GOT3 (cell line): Measurements from ENCODE around the gene CDH18.

Source experiments
- DNase-seq: peaks from one replicate; lab custom pipeline; 2025; ENCODE audit warnings: mixed read lengths; lab: John Stamatoyannopoulos, UW

Gene CDH18

DNA sequence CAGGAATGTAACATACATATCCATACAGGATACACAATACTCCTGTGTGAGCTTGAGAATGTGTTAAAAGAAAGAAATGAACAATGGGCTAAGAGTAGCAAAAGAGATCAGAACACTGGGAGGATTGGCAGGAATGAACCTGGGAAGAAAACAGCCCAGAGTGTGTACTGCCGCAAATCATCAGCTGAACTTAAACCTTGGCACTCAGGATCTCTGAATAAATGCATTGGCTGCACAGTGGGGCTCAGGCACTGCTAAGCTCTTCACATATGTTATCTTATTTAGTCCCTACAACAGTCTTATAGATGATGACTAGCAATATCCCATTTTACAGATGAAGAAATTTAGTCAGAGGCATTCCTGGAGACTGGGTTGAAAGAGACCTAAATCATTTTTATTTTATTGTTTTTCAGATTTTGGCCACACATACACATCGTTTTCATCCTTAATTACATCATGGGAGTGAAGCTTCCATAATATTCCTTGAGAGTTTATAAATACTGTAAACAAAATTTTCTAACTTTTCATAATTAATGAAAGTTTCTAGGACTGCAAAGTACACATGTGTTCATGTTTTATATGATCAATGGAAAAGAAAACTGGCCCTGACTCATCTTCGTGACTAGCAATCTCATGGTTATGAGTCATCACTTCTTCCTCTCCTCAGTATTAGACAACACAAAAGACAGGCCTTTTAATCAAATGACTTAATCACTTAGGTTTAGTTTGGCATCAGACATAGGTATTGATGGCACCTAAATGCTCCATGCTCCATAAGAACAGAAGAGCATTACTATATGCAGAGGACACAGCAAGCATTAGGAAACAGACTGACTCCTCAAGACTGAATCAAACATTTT lies 59.2 kb downstream of the CDH18 start:
- no peak for DNase-seq

DNA sequence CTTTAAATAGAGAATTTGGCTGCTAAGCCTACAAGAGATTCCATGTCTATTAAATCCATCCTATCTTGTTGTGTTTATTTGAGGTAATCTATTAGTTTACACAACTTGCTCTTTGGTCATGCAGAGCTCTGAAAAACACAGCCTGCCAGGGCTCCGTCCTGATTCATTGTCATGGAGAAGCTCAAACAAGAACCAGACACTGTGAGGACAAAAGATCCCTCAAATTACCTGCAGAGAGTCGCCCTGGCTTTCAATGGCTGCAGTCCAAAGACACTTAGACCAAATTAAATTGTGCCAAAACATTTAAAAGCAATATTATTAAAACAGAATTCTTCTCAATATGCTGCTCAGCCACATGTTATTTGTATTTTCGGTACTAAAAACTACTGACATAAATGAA lies 60.1 kb downstream of the CDH18 start:
- DNase-seq, result no peak

DNA sequence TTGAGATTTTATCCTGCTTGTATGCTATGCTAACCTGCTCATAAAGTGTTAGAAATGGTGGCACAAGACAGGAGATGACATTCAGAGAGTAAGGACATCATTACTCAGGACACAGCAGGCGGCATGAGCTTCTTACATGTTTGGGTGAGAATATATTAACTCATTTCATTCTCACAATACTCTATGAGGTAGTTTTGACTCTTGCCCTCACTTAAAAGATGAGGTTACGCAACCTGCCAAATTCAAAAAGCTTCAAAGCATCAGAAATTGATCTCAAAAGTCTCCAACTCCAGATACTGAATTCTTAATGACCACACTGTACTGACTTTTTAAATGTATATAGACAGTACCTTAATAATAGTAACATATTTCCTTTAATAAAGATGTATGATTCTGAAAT lies 60.8 kb downstream of the CDH18 start:
- DNase-seq, result no peak

DNA sequence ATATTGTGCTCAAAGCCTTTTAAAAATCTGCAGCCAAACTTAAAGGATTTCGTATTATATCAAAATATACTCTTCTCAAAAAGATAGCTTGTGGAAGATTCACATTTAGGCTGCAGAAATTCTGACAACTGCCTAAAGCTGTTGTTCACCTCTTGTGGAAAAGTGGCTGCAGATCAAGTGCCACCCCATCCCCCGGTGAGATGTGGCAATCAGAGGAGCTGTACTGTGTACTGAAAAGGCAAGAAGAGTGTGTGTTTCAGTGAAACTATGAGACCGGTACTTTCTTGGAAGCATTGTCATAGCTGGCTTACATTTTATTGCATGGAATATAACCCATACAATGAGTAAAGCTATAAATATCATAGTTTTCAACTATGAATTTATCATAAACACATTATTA lies 64.3 kb downstream of the CDH18 start:
- no peak for DNase-seq

DNA sequence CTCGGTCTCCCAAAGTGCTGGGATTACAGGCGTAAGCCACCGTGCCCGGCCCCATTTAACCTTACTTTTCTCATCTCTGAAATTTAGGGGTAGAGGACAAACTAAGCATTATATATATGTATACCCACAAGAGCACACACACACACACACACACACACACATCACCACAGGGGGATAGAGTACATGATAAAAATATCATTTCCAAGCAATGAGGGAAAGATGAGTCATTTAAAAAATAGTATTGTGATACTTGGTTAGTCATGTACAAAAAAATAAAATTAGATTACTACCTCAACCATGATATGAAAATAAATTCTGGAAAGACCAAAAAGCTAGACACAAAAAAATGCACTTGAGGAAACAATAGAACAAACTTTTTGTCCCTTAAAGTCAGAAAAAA lies 67.2 kb downstream of the CDH18 start:
- no peak for DNase-seq

DNA sequence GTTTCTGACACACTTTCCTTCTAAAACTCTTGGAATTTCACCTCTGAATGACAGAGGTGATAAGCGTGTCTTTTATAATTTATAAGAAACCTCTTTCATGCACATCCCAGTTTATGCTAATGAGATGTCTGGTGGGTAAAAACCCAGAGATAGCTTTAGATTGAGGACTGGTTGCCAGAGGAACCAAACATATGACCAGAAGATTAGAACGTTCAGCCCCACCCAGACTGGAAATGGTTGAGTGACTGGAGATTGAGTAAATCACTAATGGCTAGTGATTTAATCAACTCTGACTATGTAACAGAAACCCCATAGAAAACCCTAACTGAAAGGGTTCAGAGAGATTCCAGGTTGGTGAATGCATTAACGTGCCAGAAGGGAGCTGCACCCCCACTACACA lies 69.2 kb downstream of the CDH18 start:
- no peak for DNase-seq

DNA sequence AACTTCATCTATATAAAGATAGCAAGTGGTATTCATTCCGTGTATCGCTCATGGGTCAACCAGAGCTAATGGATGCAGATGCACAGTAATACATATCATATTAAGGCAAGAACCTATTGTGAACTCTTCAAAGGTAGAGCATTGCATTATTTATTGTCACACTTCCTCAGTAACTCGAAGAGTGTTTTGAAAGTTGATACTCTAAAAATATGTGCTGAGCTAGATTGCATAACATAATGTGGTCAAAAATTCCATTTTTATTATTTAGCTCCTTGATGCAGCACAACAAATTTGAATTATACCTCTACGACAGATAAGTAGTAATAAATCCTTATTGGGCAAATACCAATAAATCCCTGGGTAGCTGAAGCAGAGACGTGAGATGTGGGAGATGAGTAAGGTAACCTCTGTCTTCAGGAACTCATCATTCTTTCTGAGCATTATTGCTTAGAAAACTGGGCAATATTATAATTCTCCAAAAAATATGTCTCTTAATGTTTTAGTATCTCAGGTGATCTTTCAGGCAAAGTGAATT lies 70.3 kb downstream of the CDH18 start:
- DNase-seq, result no peak

DNA sequence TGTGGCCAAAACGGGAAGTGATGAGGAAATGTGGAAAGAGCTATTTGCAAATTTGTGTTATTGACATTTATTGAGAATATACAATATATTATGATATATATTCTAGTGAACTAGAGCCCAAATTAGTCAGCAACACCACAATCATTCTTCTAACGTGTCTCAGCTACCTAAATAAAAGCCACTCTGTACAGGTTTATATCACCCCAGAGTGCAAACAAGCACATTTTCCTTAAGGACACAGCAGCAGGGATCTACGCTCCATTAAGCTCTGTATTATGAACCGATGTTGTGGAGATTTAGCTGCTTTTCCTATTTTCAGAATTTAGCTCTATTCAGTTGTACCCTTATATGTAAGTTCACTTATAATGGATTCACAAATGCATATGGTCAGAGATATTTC lies 77.9 kb downstream of the CDH18 start:
- no peak for DNase-seq

DNA sequence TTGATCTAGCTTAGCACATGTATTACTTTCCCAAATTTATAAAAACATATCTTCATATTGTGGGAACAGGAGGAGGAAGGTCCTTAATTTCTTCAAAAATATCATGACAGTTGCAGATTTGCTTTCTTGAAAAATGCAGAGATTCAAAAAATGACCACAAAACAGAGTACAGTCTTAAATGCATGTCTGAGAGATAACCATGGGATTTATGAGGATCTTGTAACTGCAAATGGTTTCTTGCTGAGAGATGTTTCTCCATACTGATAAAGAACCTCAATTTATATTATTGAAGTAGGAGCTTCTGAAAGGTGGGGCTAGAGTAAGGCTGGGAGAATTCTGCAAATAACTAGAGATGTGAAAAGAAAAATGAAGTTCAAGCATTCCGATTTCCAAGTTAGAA lies 83.2 kb downstream of the CDH18 start:
- no peak for DNase-seq

DNA sequence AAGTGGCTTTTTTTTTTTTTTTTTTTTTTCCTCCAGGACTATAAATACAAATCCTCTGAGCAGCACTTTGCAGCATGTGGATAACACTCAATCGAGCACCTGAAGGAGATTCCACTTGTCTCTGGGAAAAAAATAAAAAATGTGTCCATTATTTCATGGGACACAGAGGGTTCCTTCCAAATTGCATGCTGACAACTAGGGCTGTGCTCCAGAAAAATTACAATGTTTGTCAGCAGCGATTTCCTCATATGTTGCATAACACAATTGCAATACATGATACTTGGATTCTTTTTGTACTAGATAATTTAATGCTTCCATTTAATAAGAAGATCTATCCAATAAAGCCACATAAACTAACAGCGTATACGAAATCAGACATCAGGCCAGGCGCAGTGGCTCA lies 84.4 kb downstream of the CDH18 start:
- DNase-seq, result no peak

DNA sequence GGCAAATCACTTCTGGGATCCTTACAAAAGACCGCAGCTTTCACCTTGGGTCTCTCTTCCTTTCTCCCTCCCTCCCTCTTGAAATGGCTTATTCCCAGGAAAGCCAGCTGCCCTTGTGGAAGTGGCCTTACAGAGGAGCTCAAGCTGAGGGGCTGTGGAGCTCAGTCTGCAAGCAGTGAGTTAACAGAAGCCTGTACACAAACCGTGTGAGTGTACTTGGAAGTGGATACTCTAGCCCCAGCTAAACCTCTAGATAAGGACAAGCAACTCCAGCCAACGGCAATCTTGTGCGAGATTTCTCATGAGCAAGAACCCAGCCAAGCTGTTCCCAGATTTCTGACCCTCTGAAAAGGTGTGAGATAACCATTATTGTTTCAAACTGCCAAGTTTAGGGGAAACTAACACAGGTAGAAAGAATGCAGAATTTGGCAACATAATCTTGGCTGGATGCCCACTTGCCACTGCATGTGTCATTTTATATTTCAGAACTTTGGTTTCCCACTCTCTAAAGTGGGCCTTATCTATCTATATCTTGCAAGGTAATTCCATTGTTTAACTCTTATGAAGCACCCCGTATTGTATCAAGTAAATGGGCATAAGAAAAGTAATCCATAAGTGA lies 85.6 kb downstream of the CDH18 start:
- no peak for DNase-seq

DNA sequence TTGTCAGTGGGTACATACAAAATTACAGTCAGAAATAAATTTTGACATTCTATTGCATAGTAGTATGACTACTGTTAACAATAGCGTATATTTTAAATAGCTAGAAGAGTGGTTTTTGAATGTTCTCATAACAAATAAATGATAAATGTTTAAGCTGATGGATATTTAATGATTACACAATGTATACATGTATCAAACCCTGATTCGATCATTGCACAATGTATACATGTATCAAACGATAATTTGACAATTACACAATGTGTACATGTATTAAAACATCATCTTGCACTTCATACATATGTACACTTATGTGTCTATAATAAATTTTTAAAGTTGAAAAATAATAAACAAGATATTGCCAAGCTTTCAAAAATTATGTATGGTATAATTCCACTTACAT lies 87.7 kb downstream of the CDH18 start:
- no peak for DNase-seq

DNA sequence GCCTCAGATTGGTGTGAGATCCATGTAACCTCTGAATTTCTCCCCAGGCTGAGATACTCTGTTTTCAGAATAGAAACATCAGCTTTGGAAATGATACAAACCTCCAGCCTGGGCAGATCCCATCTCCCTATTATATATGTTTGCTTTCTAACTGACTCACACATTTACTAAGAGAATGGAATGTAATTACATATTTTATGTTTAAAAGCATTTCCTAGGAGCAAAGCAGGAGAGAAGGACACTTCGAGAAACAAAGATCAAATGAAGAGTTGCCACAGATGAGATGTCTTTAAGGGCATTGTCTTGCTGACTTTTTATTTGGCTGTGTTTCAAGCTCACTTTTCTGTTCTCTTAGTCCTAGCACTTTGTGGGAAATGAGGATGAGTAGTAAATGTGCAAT lies 96.3 kb downstream of the CDH18 start:
- DNase-seq, result no peak

DNA sequence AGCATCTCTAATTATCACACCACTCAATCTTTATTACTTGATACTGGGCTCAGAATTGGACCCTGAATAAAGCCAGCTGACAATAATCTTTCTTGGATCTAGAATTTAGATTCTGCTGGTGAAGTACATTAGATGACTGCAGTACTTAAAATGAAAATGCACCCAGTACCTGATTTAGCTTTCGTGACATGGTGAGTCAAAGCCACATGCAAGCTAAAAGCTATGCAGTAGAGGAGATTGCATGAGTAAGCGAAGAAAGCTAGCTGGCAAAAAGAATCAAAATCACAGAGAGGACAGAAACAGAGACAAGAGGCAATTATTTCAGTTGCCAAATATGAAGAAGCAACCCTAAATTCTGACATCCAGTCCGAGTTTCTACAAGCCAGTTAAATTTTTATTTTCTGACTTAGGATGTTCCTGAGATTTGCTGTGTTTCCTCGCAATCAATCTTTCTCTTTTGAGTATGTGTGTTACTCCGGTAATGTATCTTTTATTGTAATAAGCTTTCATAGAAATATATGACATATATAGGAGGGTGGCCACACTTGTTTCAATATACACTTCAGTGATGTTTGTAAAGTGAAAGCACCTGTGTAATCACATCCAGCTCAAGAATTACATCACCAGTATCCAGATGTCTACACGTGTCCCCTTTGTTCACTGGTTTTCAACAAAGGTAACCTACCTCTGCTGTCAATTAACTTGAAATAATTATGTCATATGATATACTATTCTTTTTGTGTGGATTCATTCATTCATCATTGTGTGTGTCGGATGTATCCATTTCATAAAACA lies 101.7 kb downstream of the CDH18 start:
- no peak for DNase-seq

DNA sequence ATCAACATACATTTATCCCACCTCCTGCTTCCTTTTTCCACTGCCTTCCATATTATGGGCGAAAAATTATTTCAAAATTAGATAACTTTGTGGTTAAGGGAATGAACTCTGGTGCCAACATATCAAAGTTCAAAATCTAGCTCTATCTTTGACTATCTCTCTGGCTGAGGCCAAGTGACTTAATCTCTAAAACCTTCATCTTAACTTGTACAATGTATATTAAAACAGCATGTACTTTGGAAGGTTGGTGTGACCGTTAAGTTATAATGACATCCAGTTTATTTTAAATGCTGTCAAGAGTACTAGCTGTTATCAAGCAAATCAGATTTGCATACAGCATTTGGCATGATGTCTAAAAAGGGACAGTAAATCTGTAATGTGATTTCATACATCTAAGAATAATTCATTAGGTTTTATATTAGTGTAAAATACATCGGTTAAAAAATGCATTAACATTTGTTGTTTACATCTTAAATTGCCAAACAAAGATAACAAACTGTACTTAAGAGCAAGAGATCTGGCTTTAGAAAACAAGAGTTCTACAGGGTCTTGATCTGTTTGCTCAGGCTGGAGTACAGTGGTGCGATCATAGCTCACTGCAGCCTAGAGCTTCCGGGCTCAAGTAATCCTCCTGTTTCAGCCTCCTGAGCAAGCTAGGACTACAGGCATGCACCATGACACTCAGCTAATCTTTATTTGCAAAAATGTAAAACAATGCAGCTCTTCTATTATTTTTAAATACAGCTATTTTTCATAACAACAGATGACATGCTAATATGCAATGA lies 102.8 kb downstream of the CDH18 start:
- no peak for DNase-seq

DNA sequence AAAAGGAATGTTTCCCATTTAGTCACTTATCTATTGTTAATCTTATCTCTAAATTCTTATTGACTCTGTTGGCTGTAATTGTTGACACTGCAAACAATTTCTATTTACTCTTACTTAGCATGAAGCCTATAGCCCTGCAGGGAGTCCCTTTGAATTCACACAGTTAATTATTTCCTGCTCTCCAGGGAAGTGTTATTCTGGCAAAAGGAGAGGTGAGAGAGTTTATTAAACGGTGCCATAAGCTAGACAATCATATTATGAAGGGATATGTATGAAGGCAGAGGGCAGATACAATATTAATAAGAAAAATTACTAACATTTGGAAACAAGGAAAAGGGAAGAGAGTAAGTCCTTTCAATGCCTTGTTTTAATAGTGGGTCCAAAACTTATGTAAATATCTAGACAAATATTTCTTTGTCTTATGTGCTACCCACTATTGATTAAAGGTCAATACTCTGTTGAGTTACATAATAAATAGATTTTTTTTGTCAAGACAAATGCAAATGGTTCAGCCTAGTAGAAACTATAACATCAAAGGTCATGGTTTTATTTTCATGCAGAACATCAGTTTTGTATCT lies 107.1 kb downstream of the CDH18 start:
- DNase-seq, result no peak

DNA sequence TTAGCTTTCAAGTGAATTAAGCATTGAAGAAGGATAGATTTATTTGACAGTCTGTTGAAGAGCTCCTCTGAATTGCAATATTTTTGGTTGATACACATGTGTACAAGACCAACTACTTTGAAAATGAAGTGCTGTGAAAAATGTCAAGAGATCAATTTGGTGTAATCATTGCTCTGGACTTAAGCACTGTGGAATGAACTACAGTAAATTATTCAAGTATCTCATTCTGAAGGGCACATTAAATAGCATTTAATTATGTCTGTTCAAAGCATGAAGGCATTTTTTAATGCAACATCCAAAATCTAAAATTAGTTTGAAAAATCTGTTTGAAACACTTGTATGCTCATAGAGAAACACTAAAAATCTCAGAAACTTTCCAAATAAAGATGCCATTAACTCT lies 107.5 kb downstream of the CDH18 start:
- DNase-seq, result no peak

DNA sequence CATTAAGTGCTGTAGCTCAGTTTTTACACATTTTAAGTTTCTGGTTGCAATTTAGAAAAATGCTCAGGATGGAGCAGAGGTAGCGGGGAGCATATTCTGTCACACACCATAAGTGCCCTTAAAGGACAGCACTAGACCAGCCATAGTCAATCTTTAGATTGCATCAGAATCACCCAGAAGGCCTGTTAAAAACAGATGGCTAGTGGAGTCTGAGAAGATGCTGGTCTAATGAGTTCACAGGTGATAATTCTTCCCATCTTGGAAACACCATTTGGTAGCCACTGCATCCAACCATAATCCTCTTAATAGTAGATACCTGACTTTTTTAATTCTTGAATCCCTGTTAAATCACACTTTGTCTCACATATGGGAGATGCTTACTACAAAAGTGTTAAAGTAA lies 113.2 kb downstream of the CDH18 start:
- no peak for DNase-seq

DNA sequence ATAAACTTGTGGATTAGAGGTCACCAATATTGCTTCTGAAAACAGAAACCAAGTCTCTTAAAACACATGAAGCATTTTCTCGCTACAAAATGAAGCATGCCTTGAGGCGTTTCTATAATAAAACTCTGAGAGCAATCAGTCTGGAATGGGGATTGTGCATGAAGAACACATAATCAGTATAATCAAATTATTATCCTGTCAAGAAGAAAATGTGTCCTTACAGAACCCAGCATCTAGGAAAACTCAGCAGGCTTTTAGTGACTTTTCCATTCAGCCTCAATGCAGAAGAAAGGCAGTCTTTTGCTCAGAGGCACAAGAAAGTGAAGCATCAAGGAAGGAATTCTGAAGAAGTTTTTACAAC lies 121.9 kb downstream of the CDH18 start:
- no peak for DNase-seq

DNA sequence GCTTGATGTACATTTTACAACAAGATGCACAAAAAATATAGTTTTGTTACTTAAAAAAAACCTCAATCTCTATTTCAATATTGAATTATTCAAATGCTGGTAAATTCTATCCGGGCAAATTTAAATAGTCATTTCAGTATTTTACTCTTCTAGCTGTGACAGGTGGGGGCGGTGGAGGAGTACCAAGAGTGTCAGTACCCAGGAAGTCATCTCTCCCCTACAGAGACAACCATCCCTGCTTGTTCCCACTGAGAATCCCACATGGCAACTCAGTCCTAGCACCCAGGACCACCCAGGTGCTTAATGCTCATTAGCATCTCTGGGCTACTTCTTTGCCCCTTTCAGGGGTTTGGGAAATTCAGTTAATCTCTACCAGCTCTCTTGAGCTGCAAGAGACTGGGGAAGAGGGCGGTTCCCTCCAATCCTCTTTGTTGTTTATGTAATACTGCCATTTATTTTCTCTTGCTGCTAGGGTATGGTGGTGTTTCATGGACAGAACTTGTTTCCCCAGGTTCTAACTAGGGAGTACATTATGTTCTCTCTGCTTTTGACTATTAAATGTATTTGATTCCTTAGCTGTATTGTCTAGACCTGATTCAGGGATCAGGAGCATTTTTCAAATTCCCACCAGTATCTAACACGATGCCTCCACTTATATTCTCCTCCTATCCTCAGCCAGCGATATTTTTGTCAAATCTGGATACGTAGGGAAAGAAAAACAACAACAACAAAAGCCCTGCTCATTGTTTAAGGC lies 122.5 kb downstream of the CDH18 start:
- no peak for DNase-seq

DNA sequence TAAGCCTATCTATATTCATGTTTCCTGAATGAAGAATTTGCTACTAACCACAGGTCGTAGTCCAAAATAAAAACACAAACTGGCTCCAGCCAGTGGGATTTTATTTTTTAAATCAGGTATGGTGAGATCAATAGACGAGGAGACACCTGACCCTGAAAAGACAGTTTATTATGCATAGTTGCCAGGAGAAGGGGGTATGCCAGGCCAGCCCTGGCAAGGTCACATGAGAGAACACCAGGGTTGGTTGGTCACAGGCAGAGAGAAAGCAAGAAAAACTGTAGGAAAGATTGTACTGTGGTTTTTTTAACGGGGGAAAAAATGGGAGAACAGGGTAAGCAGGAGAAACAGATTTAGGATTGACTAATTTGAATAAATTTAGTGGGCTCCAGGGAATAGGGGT lies 125.3 kb downstream of the CDH18 start:
- DNase-seq, result no peak
